22Rv1 (cell line): ENCODE results near the gene FIS1.

ENCODE experiments used
- ZFX ChIP-seq: fragments of 450-650 bp; IDR thresholded peaks from 2 replicates; pipeline ENCODE4 v1.6.1; 2017; ENCODE audit warnings: antibody characterized with exemption, borderline replicate concordance
- TF ChIP-seq, protein P1 (sequence below): fragments of 450-650 bp; IDR thresholded peaks from 2 replicates; pipeline ENCODE4 v1.5.1; 2017; ENCODE audit warnings: mild to moderate bottlenecking

- TF ChIP-seq, protein P1, sequence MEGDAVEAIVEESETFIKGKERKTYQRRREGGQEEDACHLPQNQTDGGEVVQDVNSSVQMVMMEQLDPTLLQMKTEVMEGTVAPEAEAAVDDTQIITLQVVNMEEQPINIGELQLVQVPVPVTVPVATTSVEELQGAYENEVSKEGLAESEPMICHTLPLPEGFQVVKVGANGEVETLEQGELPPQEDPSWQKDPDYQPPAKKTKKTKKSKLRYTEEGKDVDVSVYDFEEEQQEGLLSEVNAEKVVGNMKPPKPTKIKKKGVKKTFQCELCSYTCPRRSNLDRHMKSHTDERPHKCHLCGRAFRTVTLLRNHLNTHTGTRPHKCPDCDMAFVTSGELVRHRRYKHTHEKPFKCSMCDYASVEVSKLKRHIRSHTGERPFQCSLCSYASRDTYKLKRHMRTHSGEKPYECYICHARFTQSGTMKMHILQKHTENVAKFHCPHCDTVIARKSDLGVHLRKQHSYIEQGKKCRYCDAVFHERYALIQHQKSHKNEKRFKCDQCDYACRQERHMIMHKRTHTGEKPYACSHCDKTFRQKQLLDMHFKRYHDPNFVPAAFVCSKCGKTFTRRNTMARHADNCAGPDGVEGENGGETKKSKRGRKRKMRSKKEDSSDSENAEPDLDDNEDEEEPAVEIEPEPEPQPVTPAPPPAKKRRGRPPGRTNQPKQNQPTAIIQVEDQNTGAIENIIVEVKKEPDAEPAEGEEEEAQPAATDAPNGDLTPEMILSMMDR, result no peak
- no peak for TF ChIP-seq ZFX
Observed at GRCh38 chr7:101287032-101287431, 42.2 kb upstream of the FIS1 start.
